Stimulated activated CD8-positive, alpha-beta memory T cell treated with anti-CD3 and anti-CD28 coated beads, Interleukin-15, amount 100 ng/mL, for 24 hours (primary cell): Measurements from ENCODE around the gene TMEM101.
"Not testable (repeated sequence)": the region's sequence is repeated elsewhere in the genome, so short reads cannot be mapped to it uniquely, and the experiment has no call there.

Source experiments
- DNase-seq: peaks from one replicate; pipeline ENCODE4 v3.0.0-alpha.2; 2020; ENCODE audit warnings: low read depth

Gene TMEM101

DNA sequence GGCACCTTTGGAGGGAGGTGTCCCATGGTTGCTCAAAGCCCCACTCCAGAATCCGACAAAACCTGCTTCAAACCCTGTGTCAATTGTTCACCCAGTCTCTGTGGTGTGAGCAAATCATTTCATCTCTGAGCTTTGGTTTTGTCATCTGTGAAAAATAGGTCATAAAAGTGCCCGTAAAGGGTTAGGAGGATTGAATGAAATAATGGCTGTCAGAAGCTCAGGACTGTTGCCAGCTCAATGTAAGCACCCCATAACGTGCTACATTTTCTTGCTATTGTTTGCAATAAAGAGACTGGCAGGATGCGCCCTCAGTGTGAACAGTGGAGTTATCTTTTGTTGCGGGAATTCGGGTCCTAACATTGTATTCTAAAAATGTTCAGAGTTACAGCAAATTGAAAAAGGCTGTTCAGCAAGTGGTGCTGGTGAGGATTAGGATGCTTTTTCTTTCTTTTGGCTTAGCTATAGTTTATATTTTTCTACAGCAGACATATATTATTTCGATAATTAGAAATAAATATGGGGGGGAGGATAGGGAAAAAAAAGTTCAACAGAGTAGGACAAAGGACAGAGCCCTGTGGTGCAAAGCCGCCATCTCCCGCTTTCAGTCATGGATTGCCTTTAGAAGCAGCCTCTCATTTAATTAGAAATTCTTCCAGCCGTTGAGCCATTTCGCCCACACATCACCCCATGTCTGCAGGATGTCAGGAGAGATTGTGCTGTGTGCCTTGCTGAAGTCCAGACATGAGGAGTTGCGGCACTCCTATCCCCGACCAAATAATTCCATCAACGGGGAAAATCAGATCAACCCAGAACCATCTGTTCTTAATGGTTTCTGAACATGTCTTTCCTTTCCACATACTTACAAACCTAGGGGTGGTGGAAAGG, 40.1 kb downstream of the TMEM101 start:
- no peak for DNase-seq

DNA sequence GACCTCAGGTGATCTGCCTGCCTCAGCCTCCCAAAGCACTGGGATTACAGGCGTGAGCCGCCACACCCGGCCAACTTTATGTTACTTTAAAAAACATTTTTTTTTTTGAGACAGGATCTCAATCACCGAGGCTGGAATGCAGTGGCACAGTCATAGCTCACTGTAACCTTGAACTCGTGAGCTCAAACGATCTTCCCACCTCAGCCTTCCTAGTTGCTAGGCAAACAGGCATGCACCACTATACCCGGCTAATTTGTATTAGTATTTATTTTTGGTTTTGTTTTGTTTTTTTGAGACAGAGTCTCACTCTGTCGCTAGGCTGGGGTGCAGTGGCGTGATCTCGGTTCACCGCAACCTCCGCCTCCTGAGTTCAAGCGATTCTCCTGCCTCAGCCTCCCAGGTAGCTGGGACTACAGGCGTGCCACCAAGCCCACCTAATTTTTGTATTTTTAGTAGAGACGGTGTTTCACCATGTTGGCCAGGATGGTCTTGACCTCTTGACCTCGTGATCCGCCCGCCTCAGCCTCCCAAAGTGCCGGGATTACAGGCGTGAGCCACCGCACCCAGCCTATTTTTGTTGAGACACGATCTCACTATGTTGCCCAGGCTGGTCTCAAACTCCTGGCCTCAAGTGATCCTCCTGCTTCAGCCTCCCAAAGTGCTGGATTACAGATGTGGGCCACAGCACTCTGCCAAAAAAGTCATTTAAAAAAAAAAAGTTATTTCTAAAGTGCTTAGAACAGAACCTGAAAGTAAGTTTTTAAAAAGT, 42.1 kb downstream of the TMEM101 start:
- not testable (repeated sequence) for DNase-seq

DNA sequence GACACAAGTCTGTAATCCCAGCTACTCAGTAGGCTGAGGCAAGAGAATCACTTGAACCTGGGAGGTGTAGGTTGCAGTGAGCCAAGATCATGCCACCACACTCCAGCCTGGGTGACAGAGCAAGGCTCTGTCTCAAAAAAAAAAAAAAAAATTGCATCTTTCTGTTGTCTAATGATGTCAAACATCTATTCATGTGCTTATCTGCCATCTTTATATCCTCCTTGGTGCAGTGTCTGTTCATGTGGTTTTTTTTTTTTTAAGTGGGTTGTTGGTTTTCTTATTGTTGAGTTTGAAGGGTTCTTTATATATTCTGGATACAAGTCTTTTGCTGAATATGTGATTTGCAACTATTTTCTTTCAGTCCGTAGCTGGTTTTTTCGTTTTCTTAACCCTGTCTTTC, 43.3 kb downstream of the TMEM101 start:
- DNase-seq, result not testable (repeated sequence)

DNA sequence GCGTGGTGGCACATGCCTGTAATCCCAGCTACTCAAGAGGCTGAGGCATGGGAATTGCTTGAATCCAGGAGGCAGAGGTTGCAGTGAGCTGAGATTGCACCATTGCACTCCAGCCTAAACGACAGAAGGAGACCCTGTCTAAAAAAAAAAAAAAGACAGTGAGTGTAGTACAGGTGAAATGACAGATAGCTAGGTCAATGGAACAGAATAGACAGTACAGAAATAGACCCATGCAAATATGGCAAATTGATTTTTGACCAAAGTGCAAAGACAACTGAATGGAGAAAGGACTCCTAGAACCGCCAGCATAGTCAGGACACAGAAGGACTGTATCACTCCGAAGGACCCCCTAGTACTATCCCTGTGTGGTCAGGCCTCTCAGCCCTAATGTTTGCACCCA, 44.4 kb downstream of the TMEM101 start:
- no peak for DNase-seq

DNA sequence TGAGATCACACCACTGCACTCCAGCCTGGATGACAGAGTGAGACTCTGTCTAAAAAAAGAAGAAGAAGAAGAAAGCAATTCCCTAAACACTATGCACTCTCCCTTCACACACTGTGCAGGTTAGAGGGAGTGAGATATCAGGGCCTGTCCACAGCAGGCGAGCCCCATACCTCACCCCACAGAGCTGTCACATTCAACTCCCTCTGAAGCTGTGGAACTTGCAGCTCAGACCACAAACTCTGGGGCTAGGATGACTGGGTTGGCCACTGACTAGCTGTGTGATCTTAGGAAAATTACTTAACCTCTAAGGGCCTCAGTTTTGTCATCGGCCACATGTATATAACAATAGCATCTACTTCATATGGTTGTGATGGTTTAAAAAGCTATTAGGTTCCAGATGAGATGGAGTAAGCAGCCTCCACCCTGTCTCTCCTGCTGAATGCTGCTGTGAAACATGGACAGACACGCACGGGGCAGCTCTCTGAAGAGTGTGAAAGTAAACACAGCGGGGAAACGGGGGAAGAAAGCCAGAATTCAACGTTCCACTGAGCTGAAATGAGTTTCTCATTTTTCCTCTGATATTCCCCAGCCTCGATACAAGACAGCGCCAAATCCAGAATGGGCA, 47.4 kb downstream of the TMEM101 start:
- no peak for DNase-seq

DNA sequence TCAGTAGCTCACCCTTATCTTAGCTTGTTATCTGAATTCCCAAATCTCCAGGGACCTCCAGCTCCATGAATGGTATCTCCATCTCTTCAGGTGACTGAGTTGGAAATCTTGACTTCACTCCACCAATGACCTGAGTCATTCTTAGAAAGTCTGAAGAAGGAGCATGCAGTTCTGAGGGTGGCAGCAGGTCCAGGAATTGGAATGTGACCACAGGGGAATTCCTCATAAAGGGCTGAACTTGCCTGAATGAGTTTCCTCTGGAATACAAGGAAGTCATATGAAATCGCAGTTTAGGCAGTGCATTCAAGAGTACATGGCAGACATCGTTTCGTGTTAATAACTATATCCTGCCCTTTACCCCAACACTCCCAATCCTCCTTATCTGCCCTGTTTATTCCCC, 48.5 kb downstream of the TMEM101 start:
- no peak for DNase-seq

DNA sequence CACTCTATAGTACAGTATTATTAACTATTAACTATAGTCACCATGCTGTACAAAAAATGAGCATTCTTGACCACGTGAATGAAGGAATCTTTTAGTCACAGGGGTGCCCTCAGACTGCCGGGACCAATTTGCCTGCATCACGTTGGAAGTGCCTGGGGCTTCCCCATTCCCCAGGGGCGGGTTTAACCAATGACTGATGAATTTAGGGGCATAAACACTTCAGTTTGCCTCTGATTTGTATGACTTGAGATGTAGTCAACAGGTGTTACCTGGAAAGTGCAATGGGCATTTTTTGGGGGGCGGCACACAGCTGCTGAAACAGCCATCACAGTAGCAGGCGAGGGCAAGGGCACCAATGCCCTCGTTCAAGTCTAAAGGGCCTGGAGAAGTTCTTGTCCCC, 52.3 kb downstream of the TMEM101 start:
- DNase-seq, result no peak

DNA sequence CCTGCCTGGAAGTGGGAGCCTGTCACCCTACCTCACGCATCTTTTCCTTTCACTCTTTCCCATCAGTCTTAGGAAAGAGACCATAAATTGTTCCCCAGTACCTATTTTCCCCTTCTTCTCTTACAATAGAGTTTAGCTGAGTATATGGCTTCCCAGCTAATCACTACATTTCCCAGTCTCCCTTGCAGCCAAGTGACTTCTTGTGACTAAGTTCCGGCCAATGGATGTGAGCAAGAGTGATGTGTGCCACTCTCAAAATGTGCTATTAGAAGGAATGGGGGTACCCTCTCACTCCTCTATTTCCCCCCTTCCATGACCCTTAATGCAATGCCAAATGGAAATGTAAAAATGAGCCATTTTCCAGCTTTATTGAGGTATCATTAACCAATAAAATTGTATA, 52.8 kb downstream of the TMEM101 start:
- DNase-seq, result no peak

DNA sequence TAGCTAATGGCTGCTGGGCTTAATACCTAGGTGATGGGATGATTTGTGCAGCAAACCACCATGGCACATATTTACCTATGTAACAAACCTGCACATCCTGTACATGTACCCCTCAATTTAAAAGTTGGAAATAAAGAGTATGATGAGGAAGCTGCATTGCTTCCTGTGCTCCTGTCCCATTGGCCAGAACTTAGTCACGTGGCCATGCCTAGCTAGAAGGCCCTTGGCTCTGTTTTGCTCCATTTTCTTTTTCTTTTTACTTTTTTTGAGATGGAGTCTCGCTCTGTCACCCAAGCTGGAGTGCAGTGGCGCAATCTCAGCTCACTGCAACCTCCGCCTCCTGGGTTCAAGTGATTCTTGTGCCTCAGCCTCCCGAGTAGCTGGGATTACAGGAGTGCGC, 53.5 kb downstream of the TMEM101 start:
- DNase-seq, result not testable (repeated sequence)
